GM08714 (cell line): ENCODE data around the gene CCNA2.
A peak's percentile ranks its signal among the peaks of the same experiment; 100 is the strongest.

Source experiments
- H3K4me3 ChIP-seq: fragments of 200-500 bp; sonication (Bioruptor generic); 2 replicates; pipeline ENCODE4 v1.5.1; 2014; ENCODE audit warnings: mild to moderate bottlenecking, low read length, inconsistent platforms
- ZNF274 ChIP-seq: IDR thresholded peaks from 2 replicates; pipeline ENCODE4 v1.6.1; 2012; ENCODE audit warnings: mild to moderate bottlenecking, low read depth, low read length

CCNA2 gene

DNA sequence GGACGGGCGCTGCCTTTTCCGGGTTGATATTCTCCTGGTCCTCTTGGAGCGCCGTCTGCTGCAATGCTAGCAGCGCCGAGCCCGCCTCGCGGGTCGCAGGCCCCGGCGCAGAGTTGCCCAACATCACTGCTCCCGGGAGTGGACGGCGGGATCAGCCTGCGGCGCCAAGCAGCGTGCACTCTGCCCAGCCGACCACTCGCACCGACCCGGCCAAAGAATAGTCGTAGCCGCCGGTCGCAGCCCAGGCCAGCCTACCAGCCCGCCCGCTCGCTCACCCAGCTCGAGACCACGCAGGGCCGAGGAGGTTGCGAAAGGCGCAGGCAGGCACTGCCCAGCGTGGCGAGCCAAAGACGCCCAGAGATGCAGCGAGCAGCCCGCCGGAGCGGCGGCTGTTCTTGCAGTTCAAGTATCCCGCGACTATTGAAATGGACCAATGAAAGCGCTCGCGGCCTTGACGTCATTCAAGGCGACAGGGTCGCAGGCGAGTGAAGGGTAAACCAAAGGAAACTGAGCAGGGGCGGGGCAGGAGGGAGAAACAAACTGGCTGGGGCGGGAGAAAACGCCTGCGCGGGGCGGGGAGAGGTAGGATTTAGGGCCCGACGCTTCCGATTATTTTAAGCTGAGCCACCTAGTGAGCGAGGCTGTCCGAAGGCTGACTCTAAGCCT is at the start of gene CCNA2:
Gene CCNA2, minus strand, starts transcription at position 379 of the 666 bp plus-strand sequence. Its CDS starts 255 bp downstream, at position 124.
- peak within 1 kb of the TSS; percentile 83 for H3K4me3 ChIP-seq
- no peak for TF ChIP-seq ZNF274

GRCh38 chr4:121869841-121870822 is 46.4 kb upstream of the CCNA2 start, which contains the start of gene BBS7:
BBS7 (minus strand) TSS chr4:121870474; CDS start chr4:121870313, 161 bp downstream.
- TF ChIP-seq ZNF274 = no peak
- peak within 1 kb of the TSS; percentile 79 for H3K4me3 ChIP-seq

GRCh38 chr4:121863799-121864198 is 40.1 kb upstream of the CCNA2 start:
- no peak for TF ChIP-seq ZNF274
- H3K4me3 ChIP-seq = no peak overlapping the region

GRCh38 chr4:121861426-121861825 is 37.7 kb upstream of the CCNA2 start:
- H3K4me3 ChIP-seq = no peak overlapping the region
- no peak for TF ChIP-seq ZNF274

DNA sequence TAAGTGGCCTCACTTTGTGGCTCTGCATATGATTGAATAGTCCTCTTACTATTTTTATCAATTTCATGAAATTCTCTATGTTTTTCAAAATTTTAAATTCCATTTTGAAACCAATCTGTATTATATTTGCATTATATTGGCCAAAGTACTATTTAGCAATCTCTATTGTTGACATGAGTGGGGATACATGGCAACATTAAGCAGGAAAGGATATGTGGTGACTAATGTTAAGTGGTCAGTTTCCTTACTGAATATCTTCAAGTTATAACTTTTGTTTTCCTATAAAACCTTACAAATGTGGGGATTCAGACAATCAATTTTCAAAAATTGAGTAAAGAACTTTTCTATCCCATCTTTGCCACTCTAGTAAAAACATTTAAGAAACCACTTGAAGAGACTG is 36.4 kb upstream of the CCNA2 start:
- H3K4me3 ChIP-seq = no peak overlapping the region
- no peak for TF ChIP-seq ZNF274

- H3K4me3 ChIP-seq = no peak overlapping the region
- no peak for TF ChIP-seq ZNF274
These were observed 27.7 kb upstream of the CCNA2 start for GRCh38 chr4:121851354-121851753.

DNA sequence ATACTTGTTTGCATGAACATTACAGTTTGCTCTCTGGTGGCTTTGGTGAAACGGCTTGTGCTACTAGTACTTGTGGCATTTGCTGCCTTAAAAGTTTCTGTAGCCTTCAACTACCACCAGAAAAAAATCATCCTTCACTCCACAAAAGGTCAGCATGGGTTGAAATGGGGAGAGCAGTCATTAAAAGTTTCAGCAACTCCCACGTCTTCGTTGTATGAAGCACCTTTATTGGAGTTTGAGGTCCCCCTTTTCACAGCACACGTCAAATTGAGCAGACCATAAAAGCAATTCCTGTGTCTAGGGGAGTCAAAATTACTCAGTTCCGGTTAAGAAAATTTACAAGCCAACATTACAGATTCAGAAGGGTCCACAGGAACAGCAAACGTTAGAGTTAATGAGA is 23.0 kb upstream of the CCNA2 start:
- no peak overlapping the region for H3K4me3 ChIP-seq
- no peak for TF ChIP-seq ZNF274

DNA sequence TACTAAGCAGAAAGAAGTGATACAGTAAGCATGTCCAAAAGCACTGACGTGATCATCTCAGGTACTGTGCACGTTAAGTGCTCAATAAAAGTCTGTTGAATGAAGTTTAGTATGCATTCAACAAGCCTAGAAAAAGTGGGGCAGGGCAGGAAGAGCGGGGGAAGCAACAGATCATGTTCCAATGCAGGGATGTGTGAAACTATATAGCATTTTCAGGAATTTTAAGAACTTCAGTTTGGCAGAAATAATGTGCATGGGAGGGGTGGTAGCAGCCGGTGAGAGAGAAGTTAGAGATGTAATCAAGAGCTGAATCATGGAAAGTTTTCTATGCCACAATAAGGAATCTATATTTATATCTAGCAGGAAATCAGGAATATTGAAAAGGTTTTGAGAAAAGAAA is 19.2 kb upstream of the CCNA2 start:
- TF ChIP-seq ZNF274 = no peak
- H3K4me3 ChIP-seq = no peak overlapping the region

DNA sequence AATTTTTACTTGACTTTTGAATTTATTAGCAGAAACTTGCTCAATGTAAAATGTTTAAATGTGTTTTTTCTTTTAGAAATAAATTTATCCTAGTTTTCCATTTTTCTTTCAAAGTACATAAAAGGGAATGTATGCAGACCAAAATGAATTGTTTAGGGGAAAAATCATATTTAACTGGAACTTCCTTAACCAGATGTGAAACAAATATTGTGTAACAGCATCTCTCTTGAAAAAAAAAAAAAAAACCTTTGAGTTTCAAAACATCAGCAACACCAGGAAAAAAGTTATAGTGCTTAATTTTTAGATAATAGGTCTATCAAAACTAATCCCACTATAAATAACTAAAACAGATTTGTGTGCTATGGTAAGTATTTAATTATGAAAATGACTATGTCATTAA is 14.5 kb upstream of the CCNA2 start:
- TF ChIP-seq ZNF274 = no peak
- H3K4me3 ChIP-seq = no peak overlapping the region

GRCh38 chr4:121829511-121829910 is 5.8 kb upstream of the CCNA2 start:
- no peak for TF ChIP-seq ZNF274

DNA sequence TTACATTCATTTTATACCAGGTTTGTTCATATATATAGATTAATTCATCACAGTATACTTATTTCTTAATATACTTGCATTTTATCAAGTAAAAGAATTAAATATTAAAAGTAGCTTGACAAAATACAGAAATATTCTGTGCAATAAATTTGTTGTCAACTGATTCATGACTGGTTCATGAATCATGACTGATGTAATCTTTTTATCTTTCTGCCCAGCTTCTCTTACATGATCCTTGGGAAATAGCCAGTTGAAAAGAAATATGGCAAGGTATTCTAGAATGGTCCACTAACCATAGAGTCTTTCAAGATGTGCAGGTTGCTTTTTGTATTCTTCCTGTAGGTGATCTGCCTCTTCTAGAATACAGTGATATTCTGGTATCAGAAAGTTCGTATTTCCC is 4.2 kb upstream of the CCNA2 start:
- no peak overlapping the region for H3K4me3 ChIP-seq
- no peak for TF ChIP-seq ZNF274

More at GRCh38 chr4:121829511-121829910, 5.8 kb upstream of the CCNA2 start:
- H3K4me3 ChIP-seq = no peak overlapping the region

- no peak for TF ChIP-seq ZNF274
- H3K4me3 ChIP-seq = no peak overlapping the region
These were observed 1.3 kb upstream of the CCNA2 start for GRCh38 chr4:121824950-121825349.

DNA sequence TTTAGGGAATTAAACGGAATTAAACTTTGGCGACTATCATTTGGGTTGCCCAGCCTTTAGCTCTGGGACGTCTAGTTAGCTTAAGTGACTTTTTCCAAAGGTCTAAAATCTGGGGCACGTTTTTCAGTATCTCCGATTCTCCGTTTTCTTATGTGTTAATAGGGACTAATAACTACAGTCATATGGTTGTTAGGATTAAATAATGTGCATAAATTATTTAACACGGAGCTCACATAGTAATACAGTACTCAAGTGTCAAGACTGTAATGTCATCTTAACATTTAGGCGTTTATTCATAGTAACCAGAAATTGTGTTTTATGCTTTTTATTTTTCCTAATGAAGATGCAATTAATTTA is 466 bp upstream of the CCNA2 start:
- peak overlapping the region; percentile 66 for H3K4me3 ChIP-seq
- no peak for TF ChIP-seq ZNF274

- TF ChIP-seq ZNF274 = no peak
- H3K4me3 ChIP-seq = peak overlapping the region; percentile 83
These were observed 733 bp downstream of the CCNA2 start for GRCh38 chr4:121822796-121823504.
